CMK (cell line): ENCODE measurements around the gene APOA1.
"Not testable (repeated sequence)": the region's sequence is repeated elsewhere in the genome, so short reads cannot be mapped to it uniquely, and the experiment has no call there.

Source experiments
- DNase-seq: peaks from one replicate; pipeline ENCODE4 v3.0.0-alpha.2; 2010; ENCODE audit warnings: low read depth

Gene APOA1

GRCh38 chr11:116857936-116858335, 20.5 kb upstream of the APOA1 start:
- no peak for DNase-seq

GRCh38 chr11:116857316-116857715, 19.9 kb upstream of the APOA1 start:
- DNase-seq, result no peak

GRCh38 chr11:116856423-116856822, 19.0 kb upstream of the APOA1 start:
- no peak for DNase-seq

GRCh38 chr11:116855413-116855812, 18.0 kb upstream of the APOA1 start:
- no peak for DNase-seq

- no peak for DNase-seq
Measured at GRCh38 chr11:116853461-116854073, 16.1 kb upstream of the APOA1 start.

- DNase-seq, result no peak
Measured at GRCh38 chr11:116852261-116853031, 15.0 kb upstream of the APOA1 start.

- DNase-seq, result no peak
Measured at GRCh38 chr11:116851626-116852025, 14.2 kb upstream of the APOA1 start.

GRCh38 chr11:116849486-116849885, 12.1 kb upstream of the APOA1 start:
- DNase-seq, result no peak

GRCh38 chr11:116849060-116849459, 11.6 kb upstream of the APOA1 start:
- DNase-seq, result no peak

- no peak for DNase-seq
Measured at GRCh38 chr11:116847612-116848011, 10.2 kb upstream of the APOA1 start.

- no peak for DNase-seq
Measured at GRCh38 chr11:116844722-116845121, 7.3 kb upstream of the APOA1 start.

- no peak for DNase-seq
Measured at GRCh38 chr11:116843661-116844060, 6.2 kb upstream of the APOA1 start.

GRCh38 chr11:116842909-116843308, 5.5 kb upstream of the APOA1 start:
- no peak for DNase-seq

GRCh38 chr11:116842117-116842516, 4.7 kb upstream of the APOA1 start:
- no peak for DNase-seq

- no peak for DNase-seq
Measured at GRCh38 chr11:116840746-116841296, 3.4 kb upstream of the APOA1 start.

- DNase-seq, result no peak
Measured at GRCh38 chr11:116840224-116840745, 2.9 kb upstream of the APOA1 start.

GRCh38 chr11:116838321-116839084, 1.1 kb upstream of the APOA1 start:
- no peak for DNase-seq

- DNase-seq, result no peak
Measured at GRCh38 chr11:116836632-116836991, 810 bp downstream of the APOA1 start.

- peak; percentile 90 for DNase-seq
Measured at GRCh38 chr11:116835791-116836631, 1.4 kb downstream of the APOA1 start.

- peak; percentile 58 for DNase-seq
Measured at GRCh38 chr11:116835042-116835772, 2.2 kb downstream of the APOA1 start.

- not testable (repeated sequence) for DNase-seq
Measured at GRCh38 chr11:116834535-116835041, 2.8 kb downstream of the APOA1 start.
